A549 (cell line): ENCODE results near the gene MAP3K8. TPM values are rescaled to one million over a fixed set of nuclear protein-coding genes. Genes with fewer than 3 reads are reported as not detected.

ENCODE experiments used
- ATAC-seq, 2 experiments: fragments of 200-7000 bp in 1 of 2; fragments of >200 bp in 1 of 2; cut with Nextera tagmentation in 1 of 2; cut with Tn5 transposase in 1 of 2; 3 replicates each; pipeline versions ENCODE4 v1.8.0 to v1.9.1; 2018 to 2020; ENCODE audit warnings: mild to moderate bottlenecking in 1 of 2, moderate library complexity in 1 of 2
- CTCF ChIA-PET: fragments of 300-600 bp; sonication (Branson Sonifier 250); formaldehyde crosslinking; extraction: SDS; loops from one replicate; lab custom pipeline; 2021; ENCODE audit warnings: antibody characterized with exemption, inconsistent platforms; lab: Yijun Ruan, JAX
- POLR2A ChIA-PET: fragments of 350-600 bp; formaldehyde crosslinking; extraction: SDS; loops from one replicate; lab custom pipeline; 2021; ENCODE audit warnings: antibody characterized with exemption, inconsistent platforms; lab: Yijun Ruan, JAX
- DNase-seq, 2 experiments: peaks; one replicate each; pipeline versions ENCODE4 v3.0.0 to v3.0.0-alpha.2; 2011 to 2016; ENCODE audit warnings: low read depth in 1 of 2, low spot score in 1 of 2
- FAIRE-seq: peaks from 2 replicates; lab custom pipeline; 2011; peaks lifted over from hg19 to GRCh38; lab: Jason Lieb, UNC
- H3K27ac ChIP-seq, 2 experiments: fragments of >200 bp; sonication (Bioruptor Twin); formaldehyde crosslinking; 3 replicates each; pipeline ENCODE4 v1.5.1; 2016 to 2017
- H3K4me1 ChIP-seq: fragments of >200 bp; sonication (Bioruptor Twin); formaldehyde crosslinking; 3 replicates; pipeline ENCODE4 v1.6.1; 2016
- H3K4me2 ChIP-seq: fragments of >200 bp; sonication (Bioruptor Twin); formaldehyde crosslinking; 3 replicates; pipeline ENCODE4 v1.6.1; 2016
- H3K4me3 ChIP-seq: fragments of >200 bp; sonication (Bioruptor Twin); formaldehyde crosslinking; 3 replicates; pipeline ENCODE4 v1.5.1; 2016
- H3K9me3 ChIP-seq: fragments of >200 bp; sonication (Bioruptor Twin); formaldehyde crosslinking; 3 replicates; pipeline ENCODE4 v1.6.1; 2016
- ATOH8 ChIP-seq: fragments of 250-450 bp; sonication (Bioruptor Pico); IDR thresholded peaks from 2 replicates; pipeline ENCODE4 v1.5.0; 2020; ENCODE audit warnings: low read depth, mild to moderate bottlenecking, moderate library complexity
- BCL3 ChIP-seq: fragments of >200 bp; sonication (Bioruptor Twin); formaldehyde crosslinking; IDR thresholded peaks from 3 replicates; pipeline ENCODE4 v1.6.1; 2016
- CHD4 ChIP-seq: fragments of 200-600 bp; sonication (generic); IDR thresholded peaks from 2 replicates; pipeline ENCODE4 v1.6.1; 2016; ENCODE audit warnings: antibody characterized with exemption, mild to moderate bottlenecking, borderline replicate concordance
- E2F6 ChIP-seq: IDR thresholded peaks from 2 replicates; pipeline ENCODE4 v1.6.1; 2012; ENCODE audit warnings: low read depth, borderline replicate concordance
- ELK1 ChIP-seq: fragments of 150-350 bp; IDR thresholded peaks from 2 replicates; pipeline ENCODE4 v1.6.1; 2014; ENCODE audit warnings: low read depth, mild to moderate bottlenecking, low read length
- EP300 ChIP-seq, 2 experiments: fragments of >200 bp; sonication (Bioruptor Twin); formaldehyde crosslinking; IDR thresholded peaks; 2 replicates in 1 of 2; 3 replicates in 1 of 2; pipeline ENCODE4 v1.6.1; 2016 to 2017
- FOSL2 ChIP-seq, 2 experiments: fragments of 450-650 bp in 1 of 2; fragments of >200 bp in 1 of 2; sonication (Bioruptor Twin) in 1 of 2; formaldehyde crosslinking; IDR thresholded peaks; 2 replicates each; pipeline versions ENCODE4 v1.5.0 to v1.6.1; 2016 to 2020; ENCODE audit warnings: mild to moderate bottlenecking in 1 of 2, moderate library complexity in 1 of 2
- HEYL ChIP-seq: fragments of 250-450 bp; sonication (Bioruptor Pico); IDR thresholded peaks from 2 replicates; pipeline ENCODE4 v1.8.0; 2021; ENCODE audit warnings: mild to moderate bottlenecking, moderate library complexity
- HOXA7 ChIP-seq: fragments of 250-450 bp; sonication (Bioruptor Pico); IDR thresholded peaks from 2 replicates; pipeline ENCODE4 v1.5.0; 2020; ENCODE audit warnings: mild to moderate bottlenecking, moderate library complexity
- HOXB13 ChIP-seq: fragments of 250-450 bp; sonication (Bioruptor Pico); IDR thresholded peaks from 2 replicates; pipeline ENCODE4 v1.5.0; 2020; ENCODE audit warnings: low read depth, mild to moderate bottlenecking, moderate library complexity
- JUN ChIP-seq, 2 experiments: fragments of >200 bp; sonication (Bioruptor Twin); formaldehyde crosslinking; IDR thresholded peaks; 2 replicates in 1 of 2; 3 replicates in 1 of 2; pipeline ENCODE4 v1.6.1; 2016 to 2017
- KDM5A ChIP-seq: fragments of 200-600 bp; sonication (generic); IDR thresholded peaks from 2 replicates; pipeline ENCODE4 v1.6.1; 2016; ENCODE audit warnings: antibody characterized with exemption, mild to moderate bottlenecking
- MAFK ChIP-seq: fragments of 450-650 bp; IDR thresholded peaks from 2 replicates; pipeline ENCODE4 v1.6.1; 2014; ENCODE audit not compliant: partially characterized antibody
- NPAS2 ChIP-seq: fragments of 250-450 bp; sonication (Bioruptor Pico); IDR thresholded peaks from 2 replicates; pipeline ENCODE4 v1.8.0; 2022; ENCODE audit warnings: mild to moderate bottlenecking, moderate library complexity, borderline replicate concordance
- POLR2A ChIP-seq: IDR thresholded peaks from 2 replicates; pipeline ENCODE4 v1.6.1; 2012; ENCODE audit warnings: mild to moderate bottlenecking, low read length
- POLR2AphosphoS2 ChIP-seq: conservative IDR thresholded peaks from 2 replicates; pipeline ENCODE4 v1.6.1; 2012; ENCODE audit warnings: low read length, improper control_type of control experiment, inconsistent platforms
- RAD21 ChIP-seq, 2 experiments: fragments of >200 bp in 1 of 2; sonication (Bioruptor Twin) in 1 of 2; formaldehyde crosslinking in 1 of 2; IDR thresholded peaks in 1 of 2; conservative IDR thresholded peaks in 1 of 2; 2 replicates in 1 of 2; 3 replicates in 1 of 2; pipeline ENCODE4 v1.6.1; 2012 to 2018; ENCODE audit warnings: inconsistent platforms in 1 of 2
- ZNF302 ChIP-seq: fragments of 250-450 bp; sonication (Bioruptor Pico); IDR thresholded peaks from 2 replicates; pipeline ENCODE4 v1.9.0; 2021; ENCODE audit warnings: inconsistent platforms, mild to moderate bottlenecking, moderate library complexity
- ZSCAN20 ChIP-seq: fragments of 250-450 bp; sonication (Bioruptor Pico); IDR thresholded peaks from 2 replicates; pipeline ENCODE4 v1.8.0; 2022; ENCODE audit warnings: mild to moderate bottlenecking, moderate library complexity
- WGBS: methylation state at CpG from one replicate; pipeline ENCODE4 v1.1.6; 2017; ENCODE audit errors: missing lambda C conversion rate; 5-methylcytosine and 5-hydroxymethylcytosine counted together
- polyA plus RNA-seq, 4 experiments: library from polyadenylated mRNA; depleted of rRNA in 3 of 4; stranded (reverse); fragments of >200 nt; fragmentation: RNase III in 1 of 4; extraction: RNeasy Plus Mini Kit Qiagen cat#74134 plus additional on column Dnase treatment in 1 of 4; gene quantifications; 2 replicates in 3 of 4; 3 replicates in 1 of 4; pipeline ENCODE4 v1.2.3, GENCODE V29; 2011 to 2017

The MAP3K8 gene
- polyA plus RNA-seq, 2 of the 4 experiments (the other 2 are of a cell fraction), result 26.4 to 50.8 TPM

GRCh38 chr10:30460121-30460520 lies 26.1 kb downstream of the MAP3K8 start:
- ATAC-seq, result no peak
- Histone ChIP-seq H3K4me1 (peaks cover 30% of the 10 kb centered on the region), H3K27ac (no peak overlapping the region), H3K4me3 (no peak overlapping the region), H3K4me2 (no peak overlapping the region), H3K9me3 (no peaks in the 10 kb centered on the region)
- DNase-seq, result no peak
- no peak for FAIRE-seq
- WGBS, result 96% methylated on average over 3 of the region's 3 CpGs
- POLR2A ChIA-PET, result no interaction called here
- CTCF ChIA-PET, result interaction anchor here (1.2 to 4.0 kb wide), 2 partner anchors 22 to 73 kb away, joined by 4 to 13 read pairs; no protein-coding TSS in a partner anchor
- TF ChIP-seq BCL3 (no peak), ZNF302 (CRISPR knock-in tag) (no peak), MAFK (no peak), ZSCAN20 (CRISPR knock-in tag) (no peak), ELK1 (no peak), KDM5A (no peak), FOSL2 (IDR thresholded peaks at IDR 0.05) (no peak), FOSL2 (CRISPR knock-in tag; IDR thresholded peaks at IDR 0.05) (no peak), CHD4 (no peak), E2F6 (no peak), HOXA7 (CRISPR knock-in tag) (no peak), HOXB13 (no peak), POLR2AphosphoS2 (no peak), HEYL (CRISPR knock-in tag) (no peak), EP300 (IDR thresholded peaks at IDR 0.05) (no peak), ATOH8 (CRISPR knock-in tag) (no peak), POLR2A (no peak)

GRCh38 chr10:30462513-30462912 lies 28.5 kb downstream of the MAP3K8 start:
- POLR2A ChIA-PET, result no interaction called here
- FAIRE-seq, result no peak
- H3K4me1 ChIP-seq, result peaks cover 25% of the 10 kb centered on the region
- no peak overlapping the region for H3K4me3 ChIP-seq
- TF ChIP-seq HOXA7 (CRISPR knock-in tag) (peak; percentile 73), JUN (IDR thresholded peaks at IDR 0.05) (peak in 1 of 2 experiments; percentile 17; a peak in 1 of 5 replicates), RAD21 (conservative IDR thresholded peaks at IDR 0.05 in 1 of 2, IDR thresholded peaks at IDR 0.05 in 1 of 2) (no peak), MAFK (no peak)
- TF ChIP-seq, all 56 proteins: peak for 2
- Histone ChIP-seq H3K9me3 (no peaks in the 10 kb centered on the region), H3K4me2 (no peak overlapping the region), H3K27ac (peak overlapping the region in 1 of 2 experiments; percentile 58; a peak in 3 of 6 replicates)
- ATAC-seq (peak in 1 of 2 experiments; percentile 12; a peak in 3 of 6 replicates), DNase-seq (no peak)
- CTCF ChIA-PET, result interaction anchor here (0.6 to 4.0 kb wide), 5 partner anchors 10 to 464 kb away, joined by 3 to 13 read pairs (median 10); no protein-coding TSS in a partner anchor
- WGBS, result 96% methylated on average over 4 of the region's 4 CpGs

GRCh38 chr10:30463944-30464451 lies 30.0 kb downstream of the MAP3K8 start:
- H3K4me2 ChIP-seq, result peak overlapping the region; percentile 5; the same call in 2 of the 3 replicates
- no peak; the same call in 1 of the 2 replicates for TF ChIP-seq FOSL2 (IDR thresholded peaks at IDR 0.05)
- peak; percentile 86 for TF ChIP-seq FOSL2 (CRISPR knock-in tag; IDR thresholded peaks at IDR 0.05)
- TF ChIP-seq NPAS2 (CRISPR knock-in tag), result no peak
- peak overlapping the region in 1 of 2 experiments; percentile 58; a peak in 4 of 6 replicates for H3K27ac ChIP-seq
- DNase-seq, result peak in 1 of 2 experiments; percentile 48
- peak; percentile 61 to 76 for ATAC-seq
- POLR2A ChIA-PET, result interaction anchor here (0.9 to 1.2 kb wide), 2 partner anchors 30 to 46 kb away, joined by 3 read pairs; partner anchors contain the start of gene MAP3K8
- CTCF ChIA-PET, result interaction anchor here (0.7 to 4.0 kb wide), 8 partner anchors 10 to 158 kb away, joined by 3 to 13 read pairs (median 4); no protein-coding TSS in a partner anchor
- no peaks in the 10 kb centered on the region for H3K9me3 ChIP-seq
- FAIRE-seq, result no peak
- H3K4me3 ChIP-seq, result no peak overlapping the region
- WGBS, result 30% methylated on average over 2 of the region's 2 CpGs
- H3K4me1 ChIP-seq, result peaks cover 17% of the 10 kb centered on the region
